Measurements from ENCODE around the gene SHISA2.

The SHISA2 gene

DNA sequence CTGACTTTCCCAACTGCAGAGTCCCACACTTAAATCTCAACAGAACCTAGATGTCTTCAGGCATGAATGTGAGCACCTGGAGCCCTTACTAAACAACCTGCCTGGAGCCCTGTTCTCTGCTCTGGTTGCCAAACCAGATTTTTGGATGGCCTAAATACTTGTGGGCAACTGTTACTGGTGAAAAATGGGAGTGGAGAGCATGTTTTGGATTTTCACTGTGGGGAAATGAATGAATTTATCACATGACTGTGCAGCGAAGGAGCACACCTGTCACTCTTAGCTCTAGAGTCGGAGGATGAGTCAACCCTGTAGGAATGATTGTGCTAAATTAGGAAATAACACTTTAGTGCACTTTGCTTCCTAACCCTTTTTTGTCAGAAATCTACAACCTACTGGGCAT lies 30.3 kb downstream of the SHISA2 start:
- Histone ChIP-seq H3K4ac (ENCODE audit: low read depth, low read length) (no peak overlapping the region), H2AK5ac (ENCODE audit: low read length) (no peak overlapping the region), H3K9me3 (ENCODE audit: insufficient read depth, low read depth, low read length) (no peaks in the 10 kb centered on the region), H3K79me1 (ENCODE audit: low read length) (peaks cover 5% of the 10 kb centered on the region), H4K12ac (ENCODE audit: low read depth, low read length) (no peak overlapping the region), H3K36me3 (ENCODE audit: control insufficient read depth in 1 of 2, insufficient read depth in 2 of 2, low read length in 2 of 2) (no peaks in the 10 kb centered on the region), H2BK120ac (ENCODE audit: insufficient read depth, low read length, poor library complexity) (no peak overlapping the region), H3K4me2 (ENCODE audit: low read length) (no peak overlapping the region), H3K18ac (ENCODE audit: low read length) (no peak overlapping the region), H3K4me1 (ENCODE audit: control insufficient read depth in 1 of 2, insufficient read depth in 2 of 2, low read length in 2 of 2) (peaks cover 21 to 33% of the 10 kb centered on the region in 2 experiments), H2BK5ac (ENCODE audit: low read depth, low read length, poor library complexity) (no peak overlapping the region), H3K14ac (ENCODE audit: low read length) (no peak overlapping the region), H3K4me3 (ENCODE audit: low read depth, low read length) (no peak overlapping the region), H4K91ac (ENCODE audit: low read depth, low read length) (no peak overlapping the region), H3K9ac (ENCODE audit: low read length) (no peak overlapping the region), H2BK12ac (ENCODE audit: low read length) (no peak overlapping the region), H3K27ac (ENCODE audit: low read depth, low read length) (no peak overlapping the region), H2AFZ (ENCODE audit: insufficient read depth, low read length, poor library complexity) (no peak overlapping the region), H4K8ac (ENCODE audit: low read depth, low read length) (no peak overlapping the region), H3K27me3 (ENCODE audit: insufficient read depth, low read length) (no peaks in the 10 kb centered on the region), H3K79me2 (ENCODE audit: control insufficient read depth, insufficient read depth, low read length, poor library complexity) (no peaks in the 10 kb centered on the region), H3K23ac (ENCODE audit: low read length) (no peak overlapping the region)
- WGBS (ENCODE audit: extremely low coverage, insufficient coverage, insufficient read length), result no CpG with 5 or more reads among the region's 2 CpGs
- peak; percentile 96 to 99 for DNase-seq

DNA sequence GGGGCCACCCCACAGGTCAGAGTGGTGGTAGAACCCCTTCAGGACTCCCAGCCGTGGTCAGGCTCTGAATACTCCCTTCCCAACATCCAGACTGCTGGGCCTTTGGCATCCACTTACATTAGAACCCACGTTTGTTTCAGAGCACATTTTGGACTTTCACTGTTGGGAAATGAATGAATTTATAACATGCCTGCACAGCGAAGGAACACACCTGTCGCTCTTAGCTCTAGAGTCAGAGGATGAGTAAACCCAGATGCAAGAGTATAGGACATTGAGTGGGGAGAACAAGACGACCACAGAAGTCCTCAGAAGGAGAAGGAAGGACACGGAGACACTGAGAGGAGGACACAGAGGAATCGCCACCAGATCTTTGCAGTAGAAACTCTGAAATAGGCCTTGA lies 30.9 kb downstream of the SHISA2 start:
- no peaks in the 10 kb centered on the region for H3K79me2 ChIP-seq (ENCODE audit: control insufficient read depth, insufficient read depth, low read length, poor library complexity)
- no peak overlapping the region for H3K9ac ChIP-seq (ENCODE audit: low read length)
- H3K23ac ChIP-seq (ENCODE audit: low read length), result no peak overlapping the region
- no peak overlapping the region for H3K18ac ChIP-seq (ENCODE audit: low read length)
- no peak overlapping the region for H3K4me2 ChIP-seq (ENCODE audit: low read length)
- no peak overlapping the region for H2BK12ac ChIP-seq (ENCODE audit: low read length)
- no peaks in the 10 kb centered on the region for H3K9me3 ChIP-seq (ENCODE audit: insufficient read depth, low read depth, low read length)
- WGBS (ENCODE audit: extremely low coverage, insufficient coverage, insufficient read length), result no CpG with 5 or more reads among the region's 7 CpGs
- no peak overlapping the region for H3K4ac ChIP-seq (ENCODE audit: low read depth, low read length)
- no peak overlapping the region for H4K8ac ChIP-seq (ENCODE audit: low read depth, low read length)
- no peak overlapping the region for H2BK120ac ChIP-seq (ENCODE audit: insufficient read depth, low read length, poor library complexity)
- H3K4me1 ChIP-seq (ENCODE audit: control insufficient read depth in 1 of 2, insufficient read depth in 2 of 2, low read length in 2 of 2), result peaks cover 21 to 33% of the 10 kb centered on the region in 2 experiments
- H3K27ac ChIP-seq (ENCODE audit: low read depth, low read length), result no peak overlapping the region
- H2BK5ac ChIP-seq (ENCODE audit: low read depth, low read length, poor library complexity), result no peak overlapping the region
- H2AFZ ChIP-seq (ENCODE audit: insufficient read depth, low read length, poor library complexity), result no peak overlapping the region
- H3K27me3 ChIP-seq (ENCODE audit: insufficient read depth, low read length), result no peaks in the 10 kb centered on the region
- no peak overlapping the region for H4K91ac ChIP-seq (ENCODE audit: low read depth, low read length)
- H3K36me3 ChIP-seq (ENCODE audit: control insufficient read depth in 1 of 2, insufficient read depth in 2 of 2, low read length in 2 of 2), result no peaks in the 10 kb centered on the region
- no peak overlapping the region for H3K14ac ChIP-seq (ENCODE audit: low read length)
- peak; percentile 7 to 55 for DNase-seq
- H4K12ac ChIP-seq (ENCODE audit: low read depth, low read length), result no peak overlapping the region
- H3K79me1 ChIP-seq (ENCODE audit: low read length), result peaks cover 5% of the 10 kb centered on the region
- no peak overlapping the region for H3K4me3 ChIP-seq (ENCODE audit: low read depth, low read length)
- no peak overlapping the region for H2AK5ac ChIP-seq (ENCODE audit: low read length)

DNA sequence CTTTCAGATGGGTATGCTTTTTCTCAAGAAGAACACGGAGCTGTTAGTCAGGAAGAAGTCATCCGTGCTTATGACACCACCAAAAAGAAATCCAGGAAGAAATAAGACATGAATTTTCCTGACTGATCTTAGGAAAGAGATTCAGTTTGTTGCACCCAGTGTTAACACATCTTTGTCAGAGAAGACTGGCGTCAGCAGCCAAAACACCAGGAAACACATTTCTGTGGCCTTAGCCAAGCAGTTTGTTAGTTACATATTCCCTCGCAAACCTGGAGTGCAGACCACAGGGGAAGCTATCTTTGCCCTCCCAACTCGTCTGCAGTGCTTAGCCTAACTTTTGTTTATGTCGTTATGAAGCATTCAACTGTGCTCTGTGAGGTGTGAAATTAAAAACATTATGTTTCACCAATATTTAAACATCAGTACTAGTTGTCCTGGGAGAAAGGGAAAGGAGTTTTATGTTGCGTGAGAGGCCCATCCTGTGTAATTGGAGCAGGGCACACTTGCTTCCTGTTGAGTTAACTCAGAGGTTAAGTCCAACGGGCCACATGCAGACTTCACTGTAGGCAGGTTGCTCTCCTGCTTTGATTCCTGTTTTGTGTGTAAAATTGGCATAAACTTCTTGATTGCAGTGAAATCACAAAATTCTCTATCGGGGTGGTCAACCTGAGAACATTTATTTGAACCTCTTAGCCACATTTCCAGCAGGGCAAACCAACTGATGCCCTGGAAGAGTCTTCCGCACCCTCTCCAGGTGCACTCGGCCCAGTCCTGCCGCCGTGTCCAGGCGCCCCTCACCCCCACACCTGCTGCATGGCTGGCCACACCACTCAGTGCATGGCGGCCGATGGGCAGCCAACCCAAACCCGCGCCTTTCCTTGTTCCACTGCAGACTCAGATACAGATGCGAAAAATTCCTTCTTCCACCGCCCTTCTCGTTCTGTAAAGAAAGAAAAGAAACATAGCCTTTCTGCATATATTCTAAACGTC lies 31.6 kb downstream of the SHISA2 start:
- H3K18ac ChIP-seq (ENCODE audit: low read length), result no peak overlapping the region

DNA sequence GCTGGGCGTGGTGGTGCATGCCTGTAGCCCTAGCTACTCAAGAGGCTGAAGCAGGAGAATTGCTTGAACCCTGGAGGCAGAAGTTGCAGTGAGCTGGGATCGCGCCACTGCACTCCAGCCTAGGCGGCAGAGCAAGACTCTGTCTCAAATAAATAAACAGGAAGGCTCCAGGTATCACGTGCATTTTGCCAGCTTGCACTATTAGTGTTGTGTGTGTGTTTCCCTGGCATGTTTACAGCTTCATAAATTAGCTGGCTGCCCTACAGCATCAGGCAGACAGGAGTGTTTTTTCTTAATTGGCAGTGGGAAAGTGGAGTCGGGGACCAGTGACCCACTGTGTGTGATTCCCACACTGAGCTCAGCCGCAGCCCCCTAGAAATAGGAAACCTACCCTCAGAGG lies 32.6 kb downstream of the SHISA2 start:
- H3K9me3 ChIP-seq (ENCODE audit: insufficient read depth, low read depth, low read length), result no peaks in the 10 kb centered on the region
- no peaks in the 10 kb centered on the region for H3K79me2 ChIP-seq (ENCODE audit: control insufficient read depth, insufficient read depth, low read length, poor library complexity)
- no CpG with 5 or more reads among the region's 7 CpGs for WGBS (ENCODE audit: extremely low coverage, insufficient coverage, insufficient read length)
- no peak overlapping the region for H2BK5ac ChIP-seq (ENCODE audit: low read depth, low read length, poor library complexity)
- H3K4ac ChIP-seq (ENCODE audit: low read depth, low read length), result no peak overlapping the region
- no peak overlapping the region for H3K27ac ChIP-seq (ENCODE audit: low read depth, low read length)
- peaks cover 3% of the 10 kb centered on the region for H3K79me1 ChIP-seq (ENCODE audit: low read length)
- H2BK120ac ChIP-seq (ENCODE audit: insufficient read depth, low read length, poor library complexity), result no peak overlapping the region
- no peaks in the 10 kb centered on the region for H3K36me3 ChIP-seq (ENCODE audit: control insufficient read depth in 1 of 2, insufficient read depth in 2 of 2, low read length in 2 of 2)
- no peaks in the 10 kb centered on the region for H3K27me3 ChIP-seq (ENCODE audit: insufficient read depth, low read length)
- H3K4me2 ChIP-seq (ENCODE audit: low read length), result no peak overlapping the region
- H3K4me3 ChIP-seq (ENCODE audit: low read depth, low read length), result no peak overlapping the region
- H4K91ac ChIP-seq (ENCODE audit: low read depth, low read length), result no peak overlapping the region
- no peak overlapping the region for H3K18ac ChIP-seq (ENCODE audit: low read length)
- peaks cover 17 to 28% of the 10 kb centered on the region in 2 experiments for H3K4me1 ChIP-seq (ENCODE audit: control insufficient read depth in 1 of 2, insufficient read depth in 2 of 2, low read length in 2 of 2)
- DNase-seq, result no peak
- no peak overlapping the region for H3K23ac ChIP-seq (ENCODE audit: low read length)
- H4K12ac ChIP-seq (ENCODE audit: low read depth, low read length), result no peak overlapping the region
- H3K9ac ChIP-seq (ENCODE audit: low read length), result no peak overlapping the region
- H3K14ac ChIP-seq (ENCODE audit: low read length), result no peak overlapping the region
- no peak overlapping the region for H4K8ac ChIP-seq (ENCODE audit: low read depth, low read length)
- no peak overlapping the region for H2AFZ ChIP-seq (ENCODE audit: insufficient read depth, low read length, poor library complexity)
- H2BK12ac ChIP-seq (ENCODE audit: low read length), result no peak overlapping the region
- no peak overlapping the region for H2AK5ac ChIP-seq (ENCODE audit: low read length)

More for the DNA sequence above, 31.6 kb downstream of the SHISA2 start:
- H3K4me1 ChIP-seq (ENCODE audit: control insufficient read depth in 1 of 2, insufficient read depth in 2 of 2, low read length in 2 of 2), result peaks cover 18 to 32% of the 10 kb centered on the region in 2 experiments
- no peak overlapping the region for H2AFZ ChIP-seq (ENCODE audit: insufficient read depth, low read length, poor library complexity)
- H3K14ac ChIP-seq (ENCODE audit: low read length), result no peak overlapping the region
- H2BK12ac ChIP-seq (ENCODE audit: low read length), result no peak overlapping the region
- H2BK120ac ChIP-seq (ENCODE audit: insufficient read depth, low read length, poor library complexity), result no peak overlapping the region
- no CpG with 5 or more reads among the region's 22 CpGs for WGBS (ENCODE audit: extremely low coverage, insufficient coverage, insufficient read length)
- H3K27ac ChIP-seq (ENCODE audit: low read depth, low read length), result no peak overlapping the region
- no peak overlapping the region for H2AK5ac ChIP-seq (ENCODE audit: low read length)
- H3K27me3 ChIP-seq (ENCODE audit: insufficient read depth, low read length), result no peaks in the 10 kb centered on the region
- H3K4me3 ChIP-seq (ENCODE audit: low read depth, low read length), result no peak overlapping the region
- no peak overlapping the region for H3K4ac ChIP-seq (ENCODE audit: low read depth, low read length)
- H4K91ac ChIP-seq (ENCODE audit: low read depth, low read length), result no peak overlapping the region
- no peak overlapping the region for H3K9ac ChIP-seq (ENCODE audit: low read length)
- no peak overlapping the region for H3K4me2 ChIP-seq (ENCODE audit: low read length)
- H2BK5ac ChIP-seq (ENCODE audit: low read depth, low read length, poor library complexity), result no peak overlapping the region
- no peak overlapping the region for H3K23ac ChIP-seq (ENCODE audit: low read length)
- DNase-seq, result peak; percentile 73 to 79
- H3K9me3 ChIP-seq (ENCODE audit: insufficient read depth, low read depth, low read length), result no peaks in the 10 kb centered on the region
- H4K12ac ChIP-seq (ENCODE audit: low read depth, low read length), result no peak overlapping the region
- no peaks in the 10 kb centered on the region for H3K36me3 ChIP-seq (ENCODE audit: control insufficient read depth in 1 of 2, insufficient read depth in 2 of 2, low read length in 2 of 2)
- H3K79me1 ChIP-seq (ENCODE audit: low read length), result peaks cover 4% of the 10 kb centered on the region
- no peaks in the 10 kb centered on the region for H3K79me2 ChIP-seq (ENCODE audit: control insufficient read depth, insufficient read depth, low read length, poor library complexity)
- no peak overlapping the region for H4K8ac ChIP-seq (ENCODE audit: low read depth, low read length)
